GM12875 (cell line): ENCODE data around the gene EWSR1.
"Not testable (repeated sequence)": the region's sequence is repeated elsewhere in the genome, so short reads cannot be mapped to it uniquely, and the experiment has no call there.

Source experiments
- H3K4me3 ChIP-seq: one replicate; pipeline ENCODE4 v1.5.1; 2011; ENCODE audit warnings: low read depth, low read length, control low read depth
- TF ChIP-seq, protein P1 (sequence below): IDR thresholded peaks from 2 replicates; pipeline ENCODE4 v1.5.1; 2011; ENCODE audit warnings: low read depth, mild to moderate bottlenecking, control low read depth, inconsistent platforms, low read length, moderate library complexity, borderline replicate concordance; ENCODE audit not compliant: insufficient read depth

Gene EWSR1

DNA sequence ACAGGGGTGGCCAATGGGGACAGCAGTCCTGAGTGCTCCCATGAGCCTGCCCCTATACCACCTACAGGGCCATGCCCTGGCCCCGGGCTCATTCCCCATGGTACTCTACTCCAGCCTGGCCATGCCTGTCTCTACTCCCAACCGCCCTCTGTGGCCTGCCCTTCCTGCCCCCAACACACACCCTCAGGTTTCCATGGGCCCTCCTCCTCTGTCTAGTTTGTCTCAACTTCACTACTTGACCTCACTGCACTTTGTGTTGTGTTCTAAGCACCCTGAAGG, 73.7 kb downstream of the EWSR1 start:
- H3K4me3 ChIP-seq, result no peak overlapping the region
- TF ChIP-seq, protein P1, sequence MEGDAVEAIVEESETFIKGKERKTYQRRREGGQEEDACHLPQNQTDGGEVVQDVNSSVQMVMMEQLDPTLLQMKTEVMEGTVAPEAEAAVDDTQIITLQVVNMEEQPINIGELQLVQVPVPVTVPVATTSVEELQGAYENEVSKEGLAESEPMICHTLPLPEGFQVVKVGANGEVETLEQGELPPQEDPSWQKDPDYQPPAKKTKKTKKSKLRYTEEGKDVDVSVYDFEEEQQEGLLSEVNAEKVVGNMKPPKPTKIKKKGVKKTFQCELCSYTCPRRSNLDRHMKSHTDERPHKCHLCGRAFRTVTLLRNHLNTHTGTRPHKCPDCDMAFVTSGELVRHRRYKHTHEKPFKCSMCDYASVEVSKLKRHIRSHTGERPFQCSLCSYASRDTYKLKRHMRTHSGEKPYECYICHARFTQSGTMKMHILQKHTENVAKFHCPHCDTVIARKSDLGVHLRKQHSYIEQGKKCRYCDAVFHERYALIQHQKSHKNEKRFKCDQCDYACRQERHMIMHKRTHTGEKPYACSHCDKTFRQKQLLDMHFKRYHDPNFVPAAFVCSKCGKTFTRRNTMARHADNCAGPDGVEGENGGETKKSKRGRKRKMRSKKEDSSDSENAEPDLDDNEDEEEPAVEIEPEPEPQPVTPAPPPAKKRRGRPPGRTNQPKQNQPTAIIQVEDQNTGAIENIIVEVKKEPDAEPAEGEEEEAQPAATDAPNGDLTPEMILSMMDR, result no peak

DNA sequence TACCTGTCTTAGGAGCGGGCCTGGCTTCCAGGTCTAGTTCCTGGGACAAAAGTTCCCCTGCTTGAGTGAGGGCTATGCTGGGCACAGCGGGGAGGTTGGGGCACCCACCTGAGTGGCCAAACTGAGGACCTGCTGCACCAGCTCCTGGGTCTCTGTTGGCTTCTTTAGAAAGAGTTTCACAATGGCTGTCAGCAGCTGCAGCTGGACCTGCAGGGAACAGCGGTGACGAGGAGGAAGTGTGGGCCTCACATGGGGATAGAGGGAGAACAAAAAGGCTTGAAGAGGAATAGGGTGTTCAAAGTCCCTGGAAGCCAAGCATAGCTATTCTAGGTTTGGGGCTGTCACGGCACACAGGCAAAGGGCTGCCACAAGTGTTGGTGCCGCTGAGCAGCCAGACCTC, 74.1 kb downstream of the EWSR1 start:
- TF ChIP-seq, protein P1, result no peak
- H3K4me3 ChIP-seq, result no peak overlapping the region

DNA sequence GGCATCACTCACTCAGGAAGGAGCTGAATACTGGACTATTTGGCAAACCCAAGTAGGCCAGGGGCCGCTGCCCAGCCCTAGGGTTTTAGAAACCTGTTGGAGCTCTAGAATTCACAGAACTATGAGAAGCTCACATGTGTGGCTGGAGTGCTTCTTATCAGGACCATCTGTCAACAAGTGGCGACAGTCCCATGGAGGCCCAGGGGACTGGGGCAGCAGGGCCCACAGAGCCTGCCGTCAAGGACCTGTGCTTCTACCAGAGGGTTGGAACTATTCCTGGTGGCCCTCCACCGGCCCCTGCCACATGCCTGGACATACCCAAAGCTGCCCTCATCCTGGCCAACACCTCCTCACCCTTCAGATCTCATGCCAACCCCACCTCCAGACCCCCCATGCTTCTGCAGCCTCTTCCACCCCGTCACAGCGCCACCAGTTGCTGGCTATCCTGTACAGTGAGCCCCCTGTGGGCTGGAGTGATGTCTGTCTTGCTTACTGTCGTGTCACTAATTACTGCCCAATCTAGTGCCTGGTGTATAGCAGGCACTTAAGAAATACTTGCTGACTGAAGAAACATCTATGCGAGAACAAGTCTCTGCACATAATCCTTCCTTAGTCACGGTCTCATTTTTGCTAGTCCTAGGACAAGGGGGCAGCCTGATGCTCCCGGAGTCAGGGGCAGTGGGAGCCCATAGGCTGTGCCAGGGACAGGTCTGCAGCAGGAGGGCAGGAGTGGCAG, 74.7 kb downstream of the EWSR1 start:
- no peak overlapping the region for H3K4me3 ChIP-seq
- TF ChIP-seq, protein P1, result no peak

DNA sequence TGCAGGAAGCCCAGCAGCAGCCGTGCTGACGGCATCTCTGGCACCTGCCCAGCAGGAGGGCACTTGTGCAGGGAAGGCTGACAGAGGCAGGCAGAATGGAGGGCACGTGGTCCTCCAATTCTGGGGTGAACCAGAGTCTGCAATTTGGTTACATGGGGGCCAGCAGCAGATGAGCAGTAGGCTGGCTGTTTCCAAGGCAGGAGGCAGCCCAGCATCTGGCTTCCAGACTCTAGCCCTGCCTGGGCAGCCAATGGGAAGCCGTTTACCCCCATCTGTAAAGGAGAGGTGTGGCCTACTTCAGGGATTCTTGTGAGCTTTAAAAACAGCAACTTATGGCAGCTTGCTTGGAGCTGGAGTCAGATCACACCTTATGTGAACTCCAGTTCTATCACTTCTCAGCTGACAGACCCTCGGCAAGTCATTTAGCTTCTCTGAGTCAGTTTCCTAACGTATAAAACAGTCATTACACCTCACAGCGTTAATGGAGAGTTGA, 75.3 kb downstream of the EWSR1 start:
- no peak overlapping the region for H3K4me3 ChIP-seq
- TF ChIP-seq, protein P1, result no peak

DNA sequence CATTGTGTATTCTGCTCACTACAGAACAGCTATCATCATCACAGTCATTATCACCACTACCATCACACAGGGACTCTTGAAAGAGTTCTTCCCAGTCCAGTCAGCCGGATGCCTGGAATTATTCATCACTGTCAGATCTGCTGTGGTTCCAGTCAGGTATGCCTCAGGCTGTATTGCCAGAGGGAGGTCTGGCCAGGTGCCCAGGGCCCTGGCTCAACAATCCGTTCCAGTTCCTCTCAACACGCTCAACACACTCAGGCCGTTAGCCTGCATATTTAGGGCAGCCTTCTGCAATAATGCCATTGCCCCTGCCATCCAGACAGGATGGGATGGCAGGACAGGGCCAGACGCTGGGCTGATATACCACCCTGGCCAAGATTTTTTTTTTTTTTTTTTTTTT, 76.1 kb downstream of the EWSR1 start:
- TF ChIP-seq, protein P1, result no peak
- no peak overlapping the region for H3K4me3 ChIP-seq

DNA sequence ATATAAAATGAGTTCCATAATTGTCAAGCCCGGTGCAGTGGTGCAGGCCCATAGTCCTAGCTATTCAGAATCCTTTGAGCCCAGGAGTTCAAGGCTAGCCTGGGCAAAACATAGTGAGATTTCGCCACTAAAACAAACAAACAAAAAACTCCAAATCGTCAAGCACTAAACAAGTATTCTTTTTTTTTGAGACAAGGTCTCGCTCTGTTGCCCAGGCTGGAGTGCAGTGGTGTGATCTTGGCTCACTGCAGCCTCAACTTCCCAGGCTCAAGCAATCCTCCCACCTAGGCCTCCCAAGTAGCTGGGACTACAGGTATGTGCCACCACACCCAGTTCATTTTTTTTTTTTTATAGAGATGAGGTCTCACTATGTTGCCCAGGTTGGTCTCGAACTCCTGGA, 76.8 kb downstream of the EWSR1 start:
- not testable (repeated sequence) for H3K4me3 ChIP-seq

DNA sequence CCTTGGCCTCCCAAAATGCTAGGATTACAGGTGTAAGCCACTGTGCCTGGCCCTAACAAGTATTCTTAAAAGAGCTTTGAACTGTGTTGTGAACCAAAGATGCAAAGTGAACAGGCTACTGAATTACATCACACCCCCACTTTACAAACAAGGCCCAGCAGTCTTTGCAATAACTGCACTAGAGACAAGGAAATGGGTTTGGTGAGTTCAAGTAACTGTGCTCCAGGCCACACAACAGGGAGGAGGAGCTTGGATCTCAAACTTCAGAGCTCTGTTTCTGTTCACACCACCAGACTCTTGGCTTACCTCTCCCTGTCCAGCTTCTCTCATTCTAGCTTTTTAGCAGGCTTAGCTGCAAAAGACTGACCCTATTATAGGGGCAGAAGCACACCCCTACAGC, 77.9 kb downstream of the EWSR1 start:
- H3K4me3 ChIP-seq, result no peak overlapping the region
- TF ChIP-seq, protein P1, result no peak
